Thyroid gland (tissue), 4 donors: ENCODE results near the gene RTTN.

Experiments
- POLR2A ChIP-seq, 2 donors: fragments of 450-650 bp; IDR thresholded peaks; one replicate each; pipeline ENCODE4 v1.6.1; 2017; ENCODE audit warnings: antibody characterized with exemption in 2 of 2, mild to moderate bottlenecking in 2 of 2, moderate library complexity in 1 of 2
- TF ChIP-seq, protein P1 (sequence below), 6 experiments: fragments of 200-600 bp in 3 of 6; fragments of 450-650 bp in 3 of 6; sonication (generic) in 3 of 6; IDR thresholded peaks; one replicate each; pipeline ENCODE4 v1.5.1; 2016 to 2019; ENCODE audit warnings: antibody characterized with exemption in 6 of 6, mild to moderate bottlenecking in 2 of 6, inconsistent platforms in 1 of 6, moderate library complexity in 1 of 6

DNA sequence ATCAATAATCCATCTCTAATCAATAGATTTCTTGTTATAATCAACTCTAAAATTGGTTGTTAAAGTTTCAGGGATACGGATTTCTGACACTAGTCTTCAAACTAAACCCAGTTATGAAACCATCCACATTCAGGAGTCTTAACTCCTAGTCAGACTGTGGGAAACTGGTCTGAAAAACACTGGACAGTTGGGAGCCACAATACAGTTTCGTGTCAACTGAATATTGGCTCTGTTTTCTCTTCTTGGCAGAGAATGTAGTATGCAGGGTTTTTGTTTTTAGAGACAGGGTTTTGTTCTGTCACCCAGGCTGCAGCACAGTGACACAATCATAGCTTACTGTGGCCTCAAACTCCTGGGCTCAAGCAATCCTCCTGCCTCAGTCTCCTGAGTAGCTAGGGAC is 123.1 kb downstream of the RTTN start:
- TF ChIP-seq, protein P1, sequence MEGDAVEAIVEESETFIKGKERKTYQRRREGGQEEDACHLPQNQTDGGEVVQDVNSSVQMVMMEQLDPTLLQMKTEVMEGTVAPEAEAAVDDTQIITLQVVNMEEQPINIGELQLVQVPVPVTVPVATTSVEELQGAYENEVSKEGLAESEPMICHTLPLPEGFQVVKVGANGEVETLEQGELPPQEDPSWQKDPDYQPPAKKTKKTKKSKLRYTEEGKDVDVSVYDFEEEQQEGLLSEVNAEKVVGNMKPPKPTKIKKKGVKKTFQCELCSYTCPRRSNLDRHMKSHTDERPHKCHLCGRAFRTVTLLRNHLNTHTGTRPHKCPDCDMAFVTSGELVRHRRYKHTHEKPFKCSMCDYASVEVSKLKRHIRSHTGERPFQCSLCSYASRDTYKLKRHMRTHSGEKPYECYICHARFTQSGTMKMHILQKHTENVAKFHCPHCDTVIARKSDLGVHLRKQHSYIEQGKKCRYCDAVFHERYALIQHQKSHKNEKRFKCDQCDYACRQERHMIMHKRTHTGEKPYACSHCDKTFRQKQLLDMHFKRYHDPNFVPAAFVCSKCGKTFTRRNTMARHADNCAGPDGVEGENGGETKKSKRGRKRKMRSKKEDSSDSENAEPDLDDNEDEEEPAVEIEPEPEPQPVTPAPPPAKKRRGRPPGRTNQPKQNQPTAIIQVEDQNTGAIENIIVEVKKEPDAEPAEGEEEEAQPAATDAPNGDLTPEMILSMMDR (IDR thresholded peaks at IDR 0.05): no peak
- TF ChIP-seq POLR2A (IDR thresholded peaks at IDR 0.05): no peak
